H1 (cell line): ENCODE measurements around the gene MEGF11. TPM values are rescaled to one million over a fixed set of nuclear protein-coding genes. Genes with fewer than 3 reads are reported as not detected.

Source experiments
- ASH2L ChIP-seq: fragments of 200-600, 300-600 bp; sonication (generic); IDR thresholded peaks from one replicate; pipeline ENCODE4 v1.7.1; 2017; ENCODE audit warnings: low read length
- CBX8 ChIP-seq: fragments of 300-800, 300-1000 bp; sonication (generic); IDR thresholded peaks from 2 replicates; pipeline ENCODE4 v1.7.1; 2016; ENCODE audit warnings: low read depth, low read length, borderline replicate concordance
- CTBP2 ChIP-seq: IDR thresholded peaks from 2 replicates; pipeline ENCODE4 v1.7.0; 2011; ENCODE audit warnings: borderline replicate concordance, mild to moderate bottlenecking, moderate library complexity, mixed read lengths, low read length; ENCODE audit not compliant: insufficient read depth, insufficient read length
- KDM1A ChIP-seq: fragments of 200-600, 300-600 bp; sonication (generic); IDR thresholded peaks from 2 replicates; pipeline ENCODE4 v1.7.1; 2016; ENCODE audit warnings: mild to moderate bottlenecking, low read length, borderline replicate concordance
- KDM4A ChIP-seq: IDR thresholded peaks from one replicate; pipeline ENCODE4 v1.7.1; 2012; ENCODE audit warnings: low read depth, mild to moderate bottlenecking, moderate library complexity, low read length, inconsistent platforms; ENCODE audit not compliant: severe bottlenecking
- NANOG ChIP-seq: IDR thresholded peaks from 2 replicates; pipeline ENCODE4 v1.6.1; 2011; ENCODE audit warnings: low read length, low read depth, mild to moderate bottlenecking, inconsistent platforms; ENCODE audit not compliant: insufficient read depth, poor library complexity, severe bottlenecking
- PHF8 ChIP-seq: fragments of 200-600 bp; sonication (generic); conservative IDR thresholded peaks from 2 replicates; pipeline ENCODE4 v1.7.1; 2012; ENCODE audit warnings: low read depth, mild to moderate bottlenecking, inconsistent platforms, low read length, moderate library complexity
- POLR2A ChIP-seq, 2 experiments: IDR thresholded peaks; 1 replicate in 1 of 2; 2 replicates in 1 of 2; pipeline ENCODE4 v1.6.1; 2011; ENCODE audit warnings: low read depth in 2 of 2, low read length in 2 of 2, mild to moderate bottlenecking in 2 of 2; ENCODE audit errors: control extremely low read depth in 1 of 2
- SUZ12 ChIP-seq: fragments of 200-600 bp; sonication (generic); IDR thresholded peaks from 2 replicates; pipeline ENCODE4 v1.6.1; 2012; ENCODE audit warnings: mild to moderate bottlenecking, inconsistent platforms, low read length, moderate library complexity, mixed read lengths
- polyA plus RNA-seq, 7 experiments: library from polyadenylated mRNA; depleted of rRNA in 3 of 7; stranded (reverse) in 5 of 7; unstranded in 2 of 7; fragments of >200 nt in 5 of 7; fragments of 200-250 nt in 2 of 7; gene quantifications; 1 replicate in 5 of 7; 2 replicates in 1 of 7; 4 replicates in 1 of 7; pipeline versions ENCODE4 v1.2.1 to v1.2.3, GENCODE V29; 2011 to 2013; ENCODE audit warnings: missing spikeins in 2 of 7, mixed read lengths in 2 of 7
- total RNA-seq: library from RNA; stranded (reverse); fragmentation: NEBNext Ultra II Directional; extraction: Animal tissue kit (Norgen Biotek cat#: 25700); gene quantifications from 2 replicates; pipeline ENCODE4 v1.2.1, GENCODE V29; 2021
- TF ChIP-seq, protein P1 (sequence below): fragments of 300-600 bp; sonication (generic); IDR thresholded peaks from 2 replicates; pipeline ENCODE4 v1.7.1; 2012; ENCODE audit warnings: low read length, moderate library complexity, mild to moderate bottlenecking, inconsistent platforms; ENCODE audit not compliant: insufficient replicate concordance

MEGF11 gene
- total and polyA plus RNA-seq, 2 of the 8 experiments (the other 6 are each of a cell fraction or from before 2014, with no cell fraction given) = 4.4 to 4.8 TPM

DNA sequence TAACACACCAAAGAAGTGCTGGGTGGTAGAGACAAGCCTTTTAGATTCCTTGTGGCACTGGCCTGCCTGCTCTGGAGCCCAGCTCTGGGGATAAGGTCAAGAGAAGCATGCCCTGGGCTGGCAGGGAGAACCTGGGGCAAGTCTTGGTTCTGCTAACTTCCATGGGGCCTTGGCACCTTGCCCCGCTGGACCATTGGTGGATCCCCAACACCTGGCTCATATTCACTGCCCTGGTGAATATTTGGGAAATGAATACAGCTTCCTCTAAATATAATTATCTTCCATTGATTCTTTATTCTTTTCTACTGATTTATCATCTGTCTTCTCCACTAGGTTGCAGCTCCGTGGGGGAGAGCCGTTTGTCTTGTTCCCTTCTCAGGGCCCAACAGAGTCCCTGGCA is 294.7 kb downstream of the MEGF11 start (continued):
- TF ChIP-seq, protein P1, sequence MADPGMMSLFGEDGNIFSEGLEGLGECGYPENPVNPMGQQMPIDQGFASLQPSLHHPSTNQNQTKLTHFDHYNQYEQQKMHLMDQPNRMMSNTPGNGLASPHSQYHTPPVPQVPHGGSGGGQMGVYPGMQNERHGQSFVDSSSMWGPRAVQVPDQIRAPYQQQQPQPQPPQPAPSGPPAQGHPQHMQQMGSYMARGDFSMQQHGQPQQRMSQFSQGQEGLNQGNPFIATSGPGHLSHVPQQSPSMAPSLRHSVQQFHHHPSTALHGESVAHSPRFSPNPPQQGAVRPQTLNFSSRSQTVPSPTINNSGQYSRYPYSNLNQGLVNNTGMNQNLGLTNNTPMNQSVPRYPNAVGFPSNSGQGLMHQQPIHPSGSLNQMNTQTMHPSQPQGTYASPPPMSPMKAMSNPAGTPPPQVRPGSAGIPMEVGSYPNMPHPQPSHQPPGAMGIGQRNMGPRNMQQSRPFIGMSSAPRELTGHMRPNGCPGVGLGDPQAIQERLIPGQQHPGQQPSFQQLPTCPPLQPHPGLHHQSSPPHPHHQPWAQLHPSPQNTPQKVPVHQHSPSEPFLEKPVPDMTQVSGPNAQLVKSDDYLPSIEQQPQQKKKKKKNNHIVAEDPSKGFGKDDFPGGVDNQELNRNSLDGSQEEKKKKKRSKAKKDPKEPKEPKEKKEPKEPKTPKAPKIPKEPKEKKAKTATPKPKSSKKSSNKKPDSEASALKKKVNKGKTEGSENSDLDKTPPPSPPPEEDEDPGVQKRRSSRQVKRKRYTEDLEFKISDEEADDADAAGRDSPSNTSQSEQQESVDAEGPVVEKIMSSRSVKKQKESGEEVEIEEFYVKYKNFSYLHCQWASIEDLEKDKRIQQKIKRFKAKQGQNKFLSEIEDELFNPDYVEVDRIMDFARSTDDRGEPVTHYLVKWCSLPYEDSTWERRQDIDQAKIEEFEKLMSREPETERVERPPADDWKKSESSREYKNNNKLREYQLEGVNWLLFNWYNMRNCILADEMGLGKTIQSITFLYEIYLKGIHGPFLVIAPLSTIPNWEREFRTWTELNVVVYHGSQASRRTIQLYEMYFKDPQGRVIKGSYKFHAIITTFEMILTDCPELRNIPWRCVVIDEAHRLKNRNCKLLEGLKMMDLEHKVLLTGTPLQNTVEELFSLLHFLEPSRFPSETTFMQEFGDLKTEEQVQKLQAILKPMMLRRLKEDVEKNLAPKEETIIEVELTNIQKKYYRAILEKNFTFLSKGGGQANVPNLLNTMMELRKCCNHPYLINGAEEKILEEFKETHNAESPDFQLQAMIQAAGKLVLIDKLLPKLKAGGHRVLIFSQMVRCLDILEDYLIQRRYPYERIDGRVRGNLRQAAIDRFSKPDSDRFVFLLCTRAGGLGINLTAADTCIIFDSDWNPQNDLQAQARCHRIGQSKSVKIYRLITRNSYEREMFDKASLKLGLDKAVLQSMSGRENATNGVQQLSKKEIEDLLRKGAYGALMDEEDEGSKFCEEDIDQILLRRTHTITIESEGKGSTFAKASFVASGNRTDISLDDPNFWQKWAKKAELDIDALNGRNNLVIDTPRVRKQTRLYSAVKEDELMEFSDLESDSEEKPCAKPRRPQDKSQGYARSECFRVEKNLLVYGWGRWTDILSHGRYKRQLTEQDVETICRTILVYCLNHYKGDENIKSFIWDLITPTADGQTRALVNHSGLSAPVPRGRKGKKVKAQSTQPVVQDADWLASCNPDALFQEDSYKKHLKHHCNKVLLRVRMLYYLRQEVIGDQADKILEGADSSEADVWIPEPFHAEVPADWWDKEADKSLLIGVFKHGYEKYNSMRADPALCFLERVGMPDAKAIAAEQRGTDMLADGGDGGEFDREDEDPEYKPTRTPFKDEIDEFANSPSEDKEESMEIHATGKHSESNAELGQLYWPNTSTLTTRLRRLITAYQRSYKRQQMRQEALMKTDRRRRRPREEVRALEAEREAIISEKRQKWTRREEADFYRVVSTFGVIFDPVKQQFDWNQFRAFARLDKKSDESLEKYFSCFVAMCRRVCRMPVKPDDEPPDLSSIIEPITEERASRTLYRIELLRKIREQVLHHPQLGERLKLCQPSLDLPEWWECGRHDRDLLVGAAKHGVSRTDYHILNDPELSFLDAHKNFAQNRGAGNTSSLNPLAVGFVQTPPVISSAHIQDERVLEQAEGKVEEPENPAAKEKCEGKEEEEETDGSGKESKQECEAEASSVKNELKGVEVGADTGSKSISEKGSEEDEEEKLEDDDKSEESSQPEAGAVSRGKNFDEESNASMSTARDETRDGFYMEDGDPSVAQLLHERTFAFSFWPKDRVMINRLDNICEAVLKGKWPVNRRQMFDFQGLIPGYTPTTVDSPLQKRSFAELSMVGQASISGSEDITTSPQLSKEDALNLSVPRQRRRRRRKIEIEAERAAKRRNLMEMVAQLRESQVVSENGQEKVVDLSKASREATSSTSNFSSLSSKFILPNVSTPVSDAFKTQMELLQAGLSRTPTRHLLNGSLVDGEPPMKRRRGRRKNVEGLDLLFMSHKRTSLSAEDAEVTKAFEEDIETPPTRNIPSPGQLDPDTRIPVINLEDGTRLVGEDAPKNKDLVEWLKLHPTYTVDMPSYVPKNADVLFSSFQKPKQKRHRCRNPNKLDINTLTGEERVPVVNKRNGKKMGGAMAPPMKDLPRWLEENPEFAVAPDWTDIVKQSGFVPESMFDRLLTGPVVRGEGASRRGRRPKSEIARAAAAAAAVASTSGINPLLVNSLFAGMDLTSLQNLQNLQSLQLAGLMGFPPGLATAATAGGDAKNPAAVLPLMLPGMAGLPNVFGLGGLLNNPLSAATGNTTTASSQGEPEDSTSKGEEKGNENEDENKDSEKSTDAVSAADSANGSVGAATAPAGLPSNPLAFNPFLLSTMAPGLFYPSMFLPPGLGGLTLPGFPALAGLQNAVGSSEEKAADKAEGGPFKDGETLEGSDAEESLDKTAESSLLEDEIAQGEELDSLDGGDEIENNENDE = no peak
- no peak for TF ChIP-seq PHF8
- TF ChIP-seq KDM1A = no peak
- no peak for TF ChIP-seq ASH2L
- no peak for TF ChIP-seq POLR2A (IDR thresholded peaks at IDR 0.05; ENCODE audit: control extremely low read depth in 1 of 2, low read depth in 2 of 2, low read length in 2 of 2)
- TF ChIP-seq NANOG = no peak
- TF ChIP-seq SUZ12 = no peak
- TF ChIP-seq CTBP2 = no peak
- no peak for TF ChIP-seq KDM4A
- no peak for TF ChIP-seq CBX8
